Sciatic nerve (tissue), 2 donors: ENCODE results near the gene TUBAL3. TPM values are rescaled to one million over a fixed set of nuclear protein-coding genes. Genes with fewer than 3 reads are reported as not detected.
"Not testable (repeated sequence)": the region's sequence is repeated elsewhere in the genome, so short reads cannot be mapped to it uniquely, and the experiment has no call there.

Experiments
- ATAC-seq: fragments of 200-7000 bp; cut with Tn5 transposase; one replicate; pipeline ENCODE4 v1.9.1; 2020; ENCODE audit warnings: mild to moderate bottlenecking, moderate library complexity
- DNase-seq: peaks from one replicate; pipeline ENCODE4 v3.0.0-alpha.2; 2020; ENCODE audit warnings: low spot score
- intact Hi-C: fragments of 100-400 bp; cut with DNase I; formaldehyde crosslinking; loops from one replicate; pipeline ENCODE4 v1.14.2; 2022
- total RNA-seq: library from RNA; stranded (reverse); fragmentation: NEBNext Ultra II Directional; extraction: Animal tissue kit (Norgen Biotek cat#: 25700); gene quantifications from one replicate; pipeline ENCODE4 v1.2.1, GENCODE V29; 2021
- donor health status: DM: no; HTN: no; CAD: no.
- donor health status: DM: no; HTN: no; CAD: no.

Gene TUBAL3
- total RNA-seq, 1 donor from 2014 or later: 0.18 TPM

DNA sequence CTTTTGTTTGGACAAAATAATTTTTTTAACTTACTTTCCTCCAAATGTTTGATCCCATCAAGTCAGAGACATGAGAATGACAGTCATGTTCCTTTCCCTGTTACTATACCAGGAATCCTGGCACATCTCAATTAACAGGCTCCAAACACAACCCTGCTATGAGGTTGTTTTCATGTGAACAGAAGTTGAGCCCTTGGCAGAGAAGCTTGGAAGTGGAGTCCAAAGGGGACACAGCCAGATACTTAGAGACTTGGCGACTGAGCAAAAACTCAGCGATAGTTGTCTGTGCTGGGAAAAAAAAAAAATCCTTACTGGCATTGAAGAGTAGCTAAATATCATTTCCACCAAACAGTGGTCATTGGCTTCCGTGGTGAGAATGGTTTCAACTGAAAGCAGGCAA is 12.8 kb downstream of the TUBAL3 start:
- ATAC-seq (no peak), DNase-seq (no peak)
- intact Hi-C loops: no loop called here

DNA sequence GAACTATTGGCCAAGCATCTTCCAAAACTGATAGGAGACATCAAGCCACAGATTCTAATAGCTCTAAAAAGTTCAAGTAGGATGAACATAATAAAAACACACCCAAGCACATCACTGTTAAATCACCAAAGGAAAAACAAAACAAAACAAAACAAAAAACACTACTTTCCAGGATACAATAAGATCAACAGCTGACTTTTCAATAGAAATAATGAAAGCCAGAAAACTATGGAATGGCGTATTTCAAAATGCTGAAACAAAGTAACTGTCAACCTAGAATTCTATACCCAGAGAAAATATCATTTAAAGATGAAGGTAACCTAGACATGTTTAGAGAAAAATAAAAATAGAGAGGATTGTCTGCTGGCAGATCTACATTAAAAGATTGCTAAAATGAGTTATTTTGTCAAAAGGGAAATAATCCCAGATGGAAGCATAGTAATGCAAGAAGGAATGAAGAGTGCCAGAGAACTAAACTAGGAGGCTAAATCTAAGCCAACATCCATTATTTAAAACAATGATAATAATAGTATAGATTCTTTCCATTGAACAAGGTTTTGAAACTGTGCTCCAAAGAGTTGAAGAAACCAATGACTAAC is 13.9 kb downstream of the TUBAL3 start:
- DNase-seq (no peak), ATAC-seq (no peak)
- intact Hi-C loops: no loop called here

DNA sequence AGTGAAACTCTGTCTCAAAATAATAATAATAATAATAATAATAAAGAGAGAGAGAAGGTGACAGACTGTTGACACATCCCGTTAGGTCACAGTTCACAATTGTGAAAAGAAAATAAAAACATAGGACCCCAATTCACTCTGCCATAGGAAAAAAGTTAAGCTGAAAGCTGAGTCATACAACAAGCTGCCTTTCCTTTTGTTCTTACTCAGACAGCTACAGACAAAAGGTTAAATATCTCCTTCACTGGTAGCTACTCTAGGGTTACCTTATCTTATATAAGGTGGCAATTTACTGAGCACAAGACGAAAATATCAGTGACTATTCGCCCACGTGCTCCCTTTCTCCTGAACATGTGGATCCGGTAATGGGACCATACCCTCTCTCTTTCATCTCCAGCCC is 17.5 kb downstream of the TUBAL3 start:
- ATAC-seq (no peak), DNase-seq (no peak)
- intact Hi-C loops: no loop called here

DNA sequence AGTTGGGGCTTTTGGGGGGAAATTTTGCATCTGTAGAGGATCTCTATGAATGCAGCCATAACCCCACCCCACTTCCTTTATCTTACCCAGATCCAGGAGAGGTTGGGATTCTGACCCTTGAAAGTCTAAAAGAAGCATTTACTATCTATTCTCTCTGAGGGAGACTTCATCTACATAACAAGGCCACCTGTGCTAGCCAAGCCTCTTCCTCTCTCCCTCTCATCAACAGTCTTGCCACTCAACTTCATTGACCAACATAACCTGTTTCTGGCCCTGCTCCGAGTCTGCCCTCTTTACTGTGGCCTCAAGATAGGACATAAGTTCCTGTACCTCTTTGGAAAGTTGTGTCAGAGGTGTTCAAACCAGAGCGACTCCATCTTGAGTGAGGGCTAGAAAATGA is 19.4 kb downstream of the TUBAL3 start:
- intact Hi-C loops: no loop called here
- ATAC-seq (no peak), DNase-seq (no peak)

DNA sequence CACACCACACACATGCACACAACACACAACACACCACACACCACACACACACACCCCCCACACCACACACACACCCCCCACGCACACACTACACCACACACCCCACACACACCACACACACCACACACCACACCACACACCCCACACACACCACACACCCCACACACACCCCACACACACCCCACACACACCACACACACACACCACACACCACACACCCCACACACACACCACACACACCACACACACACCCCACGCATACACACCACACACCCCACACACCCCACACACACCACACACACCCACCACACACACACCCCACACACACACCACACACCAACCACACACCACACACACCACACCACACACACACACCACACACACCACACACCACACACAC is 23.4 kb downstream of the TUBAL3 start:
- ATAC-seq: no peak
- intact Hi-C loops: no loop called here

DNA sequence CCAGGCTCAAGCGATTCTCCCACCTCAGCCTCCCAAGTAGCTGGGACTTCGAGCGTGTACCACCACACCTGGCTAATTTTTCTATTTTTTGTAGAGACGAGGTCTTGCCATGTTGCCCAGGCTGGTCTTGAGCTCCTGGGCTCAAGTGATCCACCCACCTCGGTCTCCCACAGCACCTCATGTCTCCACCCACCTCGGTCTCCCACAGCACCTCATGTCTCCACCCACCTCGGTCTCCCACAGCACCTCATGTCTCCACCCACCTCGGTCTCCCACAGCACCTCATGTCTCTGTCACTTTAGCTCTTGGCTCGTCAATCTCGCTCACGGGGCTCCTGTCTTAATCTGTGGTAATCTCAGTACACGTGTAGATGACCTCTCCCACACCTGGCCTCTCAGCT is 24.2 kb downstream of the TUBAL3 start:
- intact Hi-C loops, ATAC-seq, DNase-seq: not testable (repeated sequence)

More for the DNA sequence above, 23.4 kb downstream of the TUBAL3 start:
- no peak for DNase-seq

DNA sequence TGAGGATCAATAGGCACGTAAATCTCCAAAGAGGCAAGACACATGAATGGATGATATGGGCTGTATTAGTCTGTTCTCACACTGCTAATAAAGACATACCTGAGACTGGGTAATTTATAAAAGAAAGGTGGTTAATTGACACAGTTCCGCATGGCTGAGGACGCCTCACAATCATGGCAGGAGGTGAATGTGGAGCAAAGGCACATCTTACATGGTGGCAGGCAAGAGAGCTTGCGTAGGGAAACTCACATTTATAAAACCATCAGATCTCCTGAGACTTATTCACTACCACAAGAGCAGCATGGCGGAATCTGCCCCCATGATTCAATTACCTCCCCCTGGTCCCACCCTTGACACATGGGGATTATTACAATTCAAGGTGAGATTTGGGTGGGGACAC is 25.4 kb downstream of the TUBAL3 start:
- intact Hi-C loops, DNase-seq: not testable (repeated sequence)

DNA sequence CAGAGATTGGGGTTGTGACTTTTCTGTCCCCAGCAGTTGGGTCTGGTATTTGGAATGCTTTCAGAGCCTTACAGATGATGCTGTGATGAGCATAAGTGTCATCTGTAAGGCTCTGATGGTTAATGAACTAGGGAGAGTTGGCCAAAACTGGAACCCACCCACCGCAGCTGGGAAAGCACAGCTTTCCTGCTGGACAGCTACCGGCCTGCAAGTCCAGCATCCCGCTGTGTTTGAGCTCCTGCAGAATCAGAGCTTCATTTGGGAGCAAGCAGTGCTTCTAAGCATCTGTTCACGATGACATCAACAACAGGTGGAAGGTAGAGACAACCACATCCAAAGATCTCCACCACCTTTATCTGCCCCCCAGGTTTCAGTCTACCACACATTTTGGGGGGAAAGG is 28.2 kb downstream of the TUBAL3 start:
- DNase-seq (no peak), ATAC-seq (no peak)
- intact Hi-C loops: no loop called here

More for the DNA sequence above, 25.4 kb downstream of the TUBAL3 start:
- not testable (repeated sequence) for ATAC-seq

DNA sequence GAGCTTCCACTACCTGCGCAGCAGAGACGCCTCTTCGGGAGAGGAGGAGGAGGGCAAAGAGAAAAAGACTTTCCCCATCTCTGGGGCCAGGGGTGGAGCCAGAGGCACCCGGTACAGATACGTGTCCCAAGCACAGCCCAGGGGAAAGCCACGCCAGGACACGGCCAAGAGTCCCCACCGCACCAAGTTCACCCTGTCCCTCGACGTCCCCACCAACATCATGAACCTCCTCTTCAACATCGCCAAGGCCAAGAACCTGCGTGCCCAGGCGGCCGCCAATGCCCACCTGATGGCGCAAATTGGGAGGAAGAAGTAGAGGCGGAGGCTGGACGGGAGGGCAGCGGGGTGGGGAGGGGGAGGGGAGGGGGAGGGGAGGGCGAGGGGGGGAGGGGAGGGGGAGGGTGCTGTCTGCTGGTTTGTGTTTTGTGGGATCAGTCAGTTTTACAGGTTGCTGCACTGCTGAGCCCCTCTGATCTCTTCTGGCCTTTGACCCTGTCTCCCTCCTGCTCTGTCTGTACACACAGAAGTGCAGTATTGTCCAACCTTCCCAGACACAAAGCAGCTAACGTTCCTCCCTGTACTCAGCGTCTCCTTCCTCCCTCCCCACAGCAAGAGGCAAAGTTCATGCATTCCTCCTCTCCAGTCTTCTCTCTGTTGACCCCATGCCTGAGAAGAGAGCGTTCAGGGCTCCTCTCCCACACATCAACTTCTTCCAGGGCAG is 30.6 kb downstream of the TUBAL3 start:
- ATAC-seq: no peak
- intact Hi-C loops: no loop called here
- no peak for DNase-seq

DNA sequence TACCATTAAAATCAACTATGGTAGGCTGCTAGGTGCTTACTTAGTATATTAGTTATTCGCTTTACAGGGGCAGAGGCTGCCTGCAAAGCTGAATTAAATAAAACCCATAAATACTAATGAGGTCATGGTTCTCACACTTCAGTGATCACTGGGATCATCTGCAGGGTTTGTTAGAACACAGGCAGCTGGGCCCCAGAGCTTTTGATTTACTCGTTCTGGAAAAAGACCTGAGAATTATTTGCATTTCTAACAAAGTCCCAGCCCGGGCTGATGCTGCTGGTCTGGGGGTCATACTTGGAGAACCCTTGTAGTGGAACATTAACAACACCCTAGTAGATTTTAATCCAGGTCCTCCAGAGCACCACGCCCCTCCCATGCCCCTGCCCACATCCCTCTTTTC is 31.3 kb downstream of the TUBAL3 start:
- ATAC-seq (no peak), DNase-seq (no peak)
- intact Hi-C loops: no loop called here

DNA sequence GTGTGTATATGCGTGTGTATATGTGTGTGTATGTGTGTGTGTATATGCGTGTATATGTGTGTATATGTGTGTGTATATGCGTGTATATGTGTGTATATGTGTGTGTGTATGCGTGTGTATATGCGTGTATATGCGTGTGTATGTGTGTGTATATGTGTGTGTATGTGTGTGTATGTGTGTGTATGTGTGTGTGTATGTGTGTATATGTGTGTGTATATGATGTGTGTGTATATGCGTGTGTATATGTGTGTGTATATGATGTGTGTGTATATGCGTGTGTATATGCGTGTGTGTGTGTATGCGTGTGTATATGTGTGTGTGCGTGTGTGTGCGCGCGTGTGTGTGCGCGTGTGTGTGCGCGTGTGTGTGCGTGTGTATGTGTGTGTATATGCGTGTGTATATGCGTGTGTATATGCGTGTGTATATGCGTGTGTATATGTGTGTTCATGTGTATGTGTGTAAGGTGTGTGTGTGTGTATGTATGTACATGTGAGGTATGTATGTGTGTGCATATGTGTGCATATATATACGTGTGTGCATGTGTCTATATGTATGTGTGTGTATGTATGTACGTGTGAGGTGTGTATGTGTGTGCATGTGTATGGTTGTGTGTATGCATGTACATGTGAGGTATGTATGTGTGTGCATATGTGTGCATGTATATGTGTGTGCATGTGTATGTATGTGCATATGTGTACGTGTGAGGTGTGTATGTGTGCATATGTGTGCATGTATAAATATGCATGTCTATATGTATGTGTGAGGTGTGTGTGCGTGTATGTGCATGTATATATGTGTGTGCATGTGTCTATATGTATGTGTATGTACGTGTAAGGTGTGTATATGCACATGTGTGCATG is 33.9 kb downstream of the TUBAL3 start:
- ATAC-seq (no peak), DNase-seq (no peak)
- intact Hi-C loops: no loop called here

DNA sequence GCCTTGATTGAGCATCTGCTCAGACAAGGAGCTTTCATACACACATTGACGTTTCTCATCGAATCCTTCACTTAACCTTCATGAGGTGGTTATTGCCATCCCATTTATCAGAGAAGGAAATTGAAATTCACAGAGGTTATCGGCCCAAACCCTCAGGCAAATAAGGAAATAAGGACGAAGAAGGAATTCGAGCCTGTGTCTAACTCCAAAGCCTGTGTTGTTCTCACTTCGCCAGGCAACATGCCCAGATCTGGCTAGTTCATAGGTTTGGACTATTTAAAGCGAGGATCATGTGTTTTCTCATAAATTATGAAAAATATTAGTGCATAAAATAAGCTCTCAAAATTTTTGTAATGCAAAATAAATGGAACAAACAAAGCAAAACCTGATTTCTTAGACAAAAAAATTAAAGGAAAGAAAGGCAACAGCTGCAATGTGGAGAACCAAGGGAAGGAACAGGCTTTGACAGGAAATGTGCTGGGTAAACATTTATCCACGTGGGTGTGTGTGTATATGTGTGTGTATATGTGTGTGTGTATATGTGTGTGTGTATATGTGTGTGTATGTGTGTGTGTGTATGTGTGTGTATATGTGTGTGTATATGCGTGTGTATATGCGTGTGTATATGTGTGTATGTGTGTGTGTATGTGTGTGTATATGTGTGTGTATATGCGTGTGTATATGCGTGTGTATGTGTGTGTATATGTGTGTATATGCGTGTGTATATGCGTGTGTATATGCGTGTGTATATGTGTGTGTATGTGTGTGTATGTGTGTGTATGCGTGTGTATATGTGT is 35.1 kb downstream of the TUBAL3 start:
- DNase-seq: no peak
- intact Hi-C loops: no loop called here

DNA sequence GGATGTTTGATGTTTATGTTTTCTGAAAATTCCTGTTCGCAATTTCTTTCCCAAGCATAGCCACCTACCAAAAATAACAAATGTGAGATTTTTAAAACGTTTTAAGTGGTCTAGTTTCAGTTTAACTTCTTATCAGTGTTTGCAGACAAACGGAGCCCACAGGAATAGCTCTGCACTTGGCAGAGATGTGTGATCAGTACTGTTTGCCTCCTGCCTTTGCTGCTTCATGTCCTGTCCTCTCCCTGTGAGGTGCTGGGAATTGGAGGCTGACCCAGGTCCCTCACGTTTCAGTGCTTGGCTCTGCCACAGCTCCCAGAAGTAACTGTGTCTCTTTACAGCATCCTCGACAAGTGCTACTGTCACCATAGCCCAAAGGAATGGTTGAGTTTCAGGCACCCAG is 38.7 kb downstream of the TUBAL3 start:
- ATAC-seq (no peak), DNase-seq (no peak)
- intact Hi-C loops: no loop called here

More for the DNA sequence above, 35.1 kb downstream of the TUBAL3 start:
- no peak for ATAC-seq

DNA sequence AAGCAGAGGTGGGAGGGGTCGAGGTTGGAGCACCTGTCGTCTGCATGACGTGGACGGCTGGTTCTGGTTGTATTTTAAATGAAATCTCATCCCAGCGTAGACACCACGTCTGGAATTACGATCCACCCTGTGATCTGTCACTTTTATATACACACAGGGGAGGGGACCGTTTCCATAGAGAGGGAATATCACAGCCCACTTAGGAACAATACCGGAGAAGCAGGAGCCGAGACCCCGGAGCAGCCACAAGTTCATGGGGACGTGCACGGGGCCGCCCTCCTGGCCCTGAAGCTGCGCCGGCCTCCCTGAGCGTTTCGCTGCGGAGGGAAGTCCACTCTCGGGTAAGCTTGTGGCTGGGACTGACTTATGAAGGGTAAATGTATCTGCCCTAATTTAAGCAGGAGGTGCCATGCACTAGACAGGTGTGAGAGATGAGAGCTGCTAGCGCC is 39.7 kb downstream of the TUBAL3 start, which contains the start of gene UCN3:
TSS of gene UCN3 (plus strand) at position 77 of the 449 bp plus-strand sequence. CDS start 8,755 bp downstream, outside the sequence.
- DNase-seq (no peak), ATAC-seq (no peak)
- intact Hi-C loops: no loop called here

DNA sequence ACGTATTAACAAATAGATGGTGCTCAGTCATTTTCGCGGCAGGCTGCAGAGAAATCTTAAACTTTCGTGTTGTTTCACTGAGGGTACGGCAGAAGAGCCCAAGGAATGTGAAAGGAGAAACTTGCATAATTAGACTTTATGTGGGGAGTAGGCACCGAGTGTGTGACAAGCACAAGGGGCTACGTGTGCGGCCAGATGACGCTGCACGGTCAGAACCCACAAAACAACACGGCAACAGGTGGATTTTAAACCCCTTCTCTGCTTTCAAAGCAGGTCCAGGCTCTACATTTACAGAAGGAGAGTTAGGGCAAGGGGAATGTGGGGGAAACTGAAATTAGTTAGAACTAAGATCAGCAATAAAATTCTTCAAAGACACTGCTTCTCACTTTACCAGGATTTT is 40.3 kb downstream of the TUBAL3 start:
- ATAC-seq (no peak), DNase-seq (no peak)
- intact Hi-C loops: no loop called here

DNA sequence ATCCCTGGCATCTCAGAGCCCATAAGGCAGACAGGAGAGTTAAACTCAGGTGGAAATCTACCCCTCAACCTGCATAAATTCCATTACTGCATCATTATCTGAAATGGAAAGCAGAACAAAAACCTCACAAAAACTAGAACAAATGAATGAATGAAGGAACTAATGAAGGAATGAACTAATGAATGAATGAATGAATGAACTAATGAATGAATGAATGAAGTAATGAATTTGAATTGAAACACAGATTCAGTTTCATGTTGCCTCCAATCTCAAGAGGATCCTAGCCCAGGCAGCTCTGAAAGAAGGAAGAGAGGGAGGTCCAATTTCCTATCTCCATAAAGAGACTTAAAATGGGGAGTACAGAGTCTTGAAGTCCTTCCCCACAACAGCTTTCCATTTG is 41.8 kb downstream of the TUBAL3 start:
- no peak for DNase-seq
- intact Hi-C loops: no loop called here
- ATAC-seq: no peak

DNA sequence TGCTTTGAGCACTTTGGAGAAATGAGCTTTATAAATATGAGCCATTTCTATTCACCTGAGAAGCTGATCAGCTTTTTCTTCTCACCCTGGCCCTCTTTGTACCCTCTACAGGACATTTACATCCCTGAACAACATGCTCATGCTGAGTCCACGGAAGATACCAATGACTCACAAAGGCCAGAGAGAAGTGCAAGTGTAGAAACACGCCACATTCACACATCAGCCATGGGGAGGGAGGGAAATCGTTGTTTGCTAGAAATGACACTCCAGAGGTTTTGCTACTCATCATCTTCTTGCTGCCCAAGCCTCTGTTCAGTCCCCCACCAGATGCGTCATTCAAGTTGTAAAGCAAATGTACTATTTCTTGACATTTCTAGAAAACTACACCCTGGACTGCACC is 42.7 kb downstream of the TUBAL3 start:
- ATAC-seq (no peak), DNase-seq (no peak)
- intact Hi-C loops: no loop called here

DNA sequence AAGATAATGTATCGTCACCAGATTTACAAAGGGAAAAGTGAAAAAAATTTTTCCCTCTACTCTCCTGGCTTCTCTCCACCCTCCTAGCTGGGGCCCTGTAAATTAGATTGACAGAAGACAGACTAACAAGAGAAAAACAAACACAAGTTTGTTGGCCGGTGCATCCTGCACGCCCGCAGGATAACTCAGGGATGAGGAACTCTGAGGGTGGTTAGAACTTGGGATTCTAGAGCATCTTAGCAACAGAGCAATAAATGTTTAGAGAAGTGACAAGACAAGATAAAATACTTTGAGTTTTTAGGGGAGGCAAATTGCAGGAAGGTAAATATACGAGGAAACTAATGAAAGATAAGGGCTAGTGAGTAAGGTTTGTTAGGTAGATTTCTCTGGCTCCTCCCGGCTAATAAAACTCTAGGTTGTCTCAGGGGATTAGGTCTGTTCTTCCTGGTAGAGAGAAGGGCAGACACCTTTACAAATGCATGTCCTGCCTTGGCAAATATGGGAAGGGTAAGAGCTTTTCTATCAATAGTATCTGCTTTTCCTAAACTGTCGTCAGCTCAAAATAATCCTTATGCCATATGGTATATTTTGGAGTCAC is 44.2 kb downstream of the TUBAL3 start:
- DNase-seq (no peak), ATAC-seq (no peak)
- intact Hi-C loops: no loop called here

DNA sequence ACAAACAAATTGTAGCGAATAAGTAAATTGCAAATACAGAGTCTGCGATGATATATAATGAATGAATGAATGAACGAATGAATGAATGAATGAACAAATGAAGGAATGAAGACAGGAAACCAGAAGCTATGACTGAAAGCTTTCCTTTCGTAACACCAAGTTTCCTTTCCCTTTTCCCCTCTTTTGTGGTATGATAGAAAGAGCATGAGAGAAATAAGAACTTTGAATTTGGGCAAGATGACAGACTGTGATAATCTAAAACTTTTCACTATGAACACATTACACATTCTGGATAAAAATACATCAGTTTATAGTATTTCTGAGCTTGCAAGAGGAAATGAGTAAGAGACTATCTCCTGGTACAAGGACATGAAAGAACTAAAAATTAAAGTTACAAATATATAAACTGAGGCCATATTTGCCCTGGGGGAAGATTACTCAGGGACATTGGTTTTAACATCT is 48.3 kb downstream of the TUBAL3 start:
- no peak for ATAC-seq
- intact Hi-C loops: no loop called here
- no peak for DNase-seq
